Hepatocyte (in vitro differentiated cells): ENCODE results near the gene PRC1. TPM values are rescaled to one million over a fixed set of nuclear protein-coding genes. Genes with fewer than 3 reads are reported as not detected.
A peak's percentile ranks its signal among the peaks of the same experiment; 100 is the strongest.

ENCODE experiments used
- DNase-seq: peaks from one replicate; pipeline ENCODE4 v3.0.0-alpha.2; 2016; ENCODE audit warnings: low spot score
- H2AFZ ChIP-seq: fragments of 200-600 bp; sonication (generic); 2 replicates; pipeline ENCODE4 v1.6.0; 2016; ENCODE audit warnings: antibody characterized with exemption, mild to moderate bottlenecking
- H3K27ac ChIP-seq: fragments of 200-600 bp; sonication (generic); 2 replicates; pipeline ENCODE4 v1.5.1; 2016; ENCODE audit warnings: mild to moderate bottlenecking
- H3K27me3 ChIP-seq: fragments of 200-600 bp; sonication (generic); 2 replicates; pipeline ENCODE4 v1.6.1; 2016
- H3K36me3 ChIP-seq: fragments of 200-600 bp; sonication (generic); replicated peaks from 2 replicates; pipeline ENCODE4 v1.5.1; 2016; ENCODE audit warnings: low read depth; ENCODE audit not compliant: insufficient read depth
- H3K4me1 ChIP-seq: fragments of 200-600 bp; sonication (generic); 2 replicates; pipeline ENCODE4 v1.5.1; 2016; ENCODE audit warnings: mild to moderate bottlenecking, moderate library complexity; ENCODE audit not compliant: insufficient read depth
- H3K4me2 ChIP-seq: fragments of 200-600 bp; sonication (generic); 2 replicates; pipeline ENCODE4 v1.6.0; 2016
- H3K4me3 ChIP-seq: fragments of 200-600 bp; sonication (generic); 2 replicates; pipeline ENCODE4 v1.5.1; 2016; ENCODE audit warnings: mild to moderate bottlenecking
- H3K79me2 ChIP-seq: fragments of 200-600 bp; sonication (generic); 2 replicates; pipeline ENCODE4 v1.6.0; 2017; ENCODE audit warnings: mild to moderate bottlenecking
- H3K9me2 ChIP-seq: fragments of 200-600 bp; sonication (generic); replicated peaks from 2 replicates; pipeline ENCODE4 v1.6.0; 2017; ENCODE audit warnings: mild to moderate bottlenecking; ENCODE audit not compliant: insufficient read depth
- H3K9me3 ChIP-seq: fragments of 200-600 bp; sonication (generic); 2 replicates; pipeline ENCODE4 v1.5.1; 2016; ENCODE audit warnings: low read depth, mild to moderate bottlenecking
- H4K20me1 ChIP-seq: fragments of 200-600 bp; sonication (generic); 2 replicates; pipeline ENCODE4 v1.6.0; 2016; ENCODE audit warnings: mild to moderate bottlenecking; ENCODE audit not compliant: insufficient read depth, poor library complexity, severe bottlenecking
- CTCF ChIP-seq: fragments of 200-600 bp; sonication (generic); IDR thresholded peaks from 2 replicates; pipeline ENCODE4 v1.5.1; 2016; ENCODE audit warnings: antibody characterized with exemption, mild to moderate bottlenecking; ENCODE audit not compliant: poor library complexity
- EZH2 ChIP-seq: fragments of 200-600 bp; sonication (generic); IDR thresholded peaks from 2 replicates; pipeline ENCODE4 v1.6.1; 2016; ENCODE audit warnings: antibody characterized with exemption, mild to moderate bottlenecking, borderline replicate concordance
- EZH2phosphoT487 ChIP-seq: fragments of 200-600 bp; sonication (generic); IDR thresholded peaks from one replicate; pipeline ENCODE4 v1.6.1; 2018; ENCODE audit warnings: antibody characterized with exemption, mild to moderate bottlenecking, low read depth, moderate library complexity; ENCODE audit not compliant: unreplicated experiment, severe bottlenecking
- WGBS: methylation state at CpG from one replicate; pipeline ENCODE4 v1.1.6; 2016; ENCODE audit warnings: low lambda C conversion rate; ENCODE audit errors: missing lambda C conversion rate; 5-methylcytosine and 5-hydroxymethylcytosine counted together
- polyA plus RNA-seq: library from polyadenylated mRNA; unstranded; fragments of >200 nt; fragmentation: Nextera tagmentation; extraction: Ambion mirVana; gene quantifications from 2 replicates; pipeline ENCODE4 v1.2.1, GENCODE V29; 2016
- total RNA-seq: library from RNA; depleted of rRNA; stranded (reverse); fragments of >200 nt; gene quantifications from 2 replicates; pipeline ENCODE4 v1.2.3, GENCODE V29; 2014

Gene PRC1
- total and polyA plus RNA-seq, 2 experiments from 2014 or later, result 21.5 to 35.8 TPM

- Histone ChIP-seq H3K36me3 (no peaks in the 10 kb centered on the region), H3K4me2 (peak overlapping the region; percentile 31), H3K9me3 (no peaks in the 10 kb centered on the region), H2AFZ (no peak overlapping the region), H3K79me2 (peaks cover 88% of the 10 kb centered on the region), H3K27ac (no peak overlapping the region), H3K9me2 (no peaks in the 10 kb centered on the region), H3K27me3 (no peaks in the 10 kb centered on the region), H4K20me1 (no peaks in the 10 kb centered on the region), H3K4me1 (peaks cover 3% of the 10 kb centered on the region), H3K4me3 (no peak overlapping the region)
- no peak for DNase-seq
- no peak for TF ChIP-seq EZH2
- no peak for TF ChIP-seq CTCF
- TF ChIP-seq EZH2phosphoT487, result no peak
- WGBS, result 62% methylated on average over 7 of the region's 7 CpGs
Observed at GRCh38 chr15:90987561-90988141, 6.7 kb downstream of the PRC1 start.

GRCh38 chr15:90986790-90987507, 7.4 kb downstream of the PRC1 start:
- Histone ChIP-seq H3K4me1 (peaks cover 3% of the 10 kb centered on the region), H3K27me3 (no peaks in the 10 kb centered on the region), H3K9me2 (no peaks in the 10 kb centered on the region), H3K9me3 (no peaks in the 10 kb centered on the region), H3K36me3 (no peaks in the 10 kb centered on the region), H3K79me2 (peaks cover 81% of the 10 kb centered on the region), H3K4me3 (no peak overlapping the region), H3K4me2 (no peak overlapping the region), H2AFZ (no peak overlapping the region), H4K20me1 (no peaks in the 10 kb centered on the region), H3K27ac (no peak overlapping the region)
- TF ChIP-seq EZH2phosphoT487 (no peak), EZH2 (no peak), CTCF (no peak)
- no peak for DNase-seq
- 86% methylated on average over 11 of the region's 11 CpGs for WGBS

DNA sequence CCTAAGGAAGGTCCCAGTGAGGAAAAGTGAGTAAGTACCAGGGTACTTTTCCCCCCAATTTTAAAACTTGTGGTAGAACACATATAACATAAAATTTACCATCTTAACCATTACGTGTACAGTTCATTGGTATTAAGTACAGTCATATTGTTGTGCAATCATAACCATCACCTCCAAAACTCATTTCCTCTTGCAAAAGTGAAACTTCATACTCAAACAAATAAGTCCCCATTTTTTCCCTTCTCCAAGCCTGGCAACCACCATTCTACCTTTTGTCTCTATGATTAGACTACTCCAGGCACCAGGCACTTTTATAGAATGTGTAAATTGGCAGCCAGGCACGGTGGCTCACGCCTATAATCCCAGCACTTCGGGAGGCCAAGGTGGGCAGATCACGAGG, 12.2 kb downstream of the PRC1 start:
- Histone ChIP-seq H3K4me2 (no peak overlapping the region), H3K27me3 (no peaks in the 10 kb centered on the region), H3K9me2 (no peaks in the 10 kb centered on the region), H3K4me3 (no peak overlapping the region), H3K4me1 (no peaks in the 10 kb centered on the region), H2AFZ (no peak overlapping the region), H4K20me1 (no peaks in the 10 kb centered on the region), H3K27ac (no peak overlapping the region), H3K79me2 (peaks cover 33% of the 10 kb centered on the region), H3K36me3 (no peaks in the 10 kb centered on the region), H3K9me3 (no peaks in the 10 kb centered on the region)
- DNase-seq, result no peak
- WGBS, result over 99% methylated on average over 5 of the region's 5 CpGs
- TF ChIP-seq EZH2, result no peak
- TF ChIP-seq EZH2phosphoT487, result no peak
- no peak for TF ChIP-seq CTCF
